HG02759 (cell line): ENCODE measurements around the gene EPHA3.
A peak's percentile ranks its signal among the peaks of the same experiment; 100 is the strongest.

Experiments used
- ATAC-seq: cut with Tn5 transposase; IDR thresholded peaks from one replicate; pipeline ENCODE4 v1.9.1; 2021; ENCODE audit warnings: mild to moderate bottlenecking, moderate library complexity; ENCODE audit not compliant: unreplicated experiment

The EPHA3 gene

DNA sequence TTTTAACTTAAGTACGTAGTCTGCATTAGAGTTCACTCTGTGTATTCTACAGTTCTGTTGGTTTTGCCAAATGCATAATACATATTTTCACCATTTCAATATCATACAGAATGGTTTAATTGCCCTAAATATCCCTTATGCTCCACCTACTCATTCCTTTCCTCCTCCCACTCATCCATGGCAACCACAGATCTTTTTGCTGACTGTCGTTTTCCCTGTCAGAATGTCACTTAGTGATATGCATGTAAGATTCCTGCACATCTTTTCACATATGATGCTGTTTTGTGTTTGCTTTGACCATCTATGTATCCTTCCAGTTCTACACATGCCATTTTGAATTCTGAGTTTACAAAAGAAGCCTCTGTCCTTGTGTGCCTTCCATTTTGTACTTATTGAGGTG lies 36.7 kb downstream of the EPHA3 start:
- ATAC-seq = no peak

DNA sequence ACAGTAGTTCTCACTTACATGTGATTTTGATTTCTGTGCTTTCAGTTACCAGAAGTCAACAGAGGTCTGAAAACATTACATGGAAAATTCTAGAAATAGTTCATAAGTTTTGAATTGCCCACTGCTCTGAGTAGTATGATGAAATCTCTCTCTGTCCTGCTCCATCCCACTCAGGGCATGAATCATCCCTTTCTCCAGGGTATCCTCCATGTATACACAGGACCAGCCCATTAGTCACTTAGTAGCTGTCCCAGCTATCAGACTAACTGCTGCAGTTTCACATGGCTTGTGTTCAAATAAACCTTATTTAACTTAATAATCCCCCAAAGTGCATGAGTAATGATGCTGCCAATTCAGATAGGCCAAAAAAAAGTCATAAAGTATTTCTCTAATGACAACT lies 38.6 kb downstream of the EPHA3 start:
- ATAC-seq = no peak

DNA sequence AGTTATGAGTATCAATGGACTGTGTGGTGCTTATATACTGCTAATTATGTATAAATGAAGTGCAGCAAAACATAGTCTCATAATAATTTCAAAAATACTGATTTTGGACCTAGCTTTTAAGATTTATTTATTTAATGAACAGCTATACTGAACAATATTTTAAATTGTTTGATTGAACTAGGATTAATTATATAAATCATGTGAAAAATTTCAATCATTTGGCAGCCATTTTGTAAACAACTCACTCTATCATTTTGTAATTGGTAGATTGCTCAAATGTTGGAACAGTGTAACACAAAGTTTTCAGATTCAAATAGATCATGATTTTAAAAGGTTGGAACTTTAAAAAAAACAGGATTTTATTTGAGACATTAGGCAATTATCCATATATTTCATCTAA lies 47.0 kb downstream of the EPHA3 start:
- no peak for ATAC-seq

DNA sequence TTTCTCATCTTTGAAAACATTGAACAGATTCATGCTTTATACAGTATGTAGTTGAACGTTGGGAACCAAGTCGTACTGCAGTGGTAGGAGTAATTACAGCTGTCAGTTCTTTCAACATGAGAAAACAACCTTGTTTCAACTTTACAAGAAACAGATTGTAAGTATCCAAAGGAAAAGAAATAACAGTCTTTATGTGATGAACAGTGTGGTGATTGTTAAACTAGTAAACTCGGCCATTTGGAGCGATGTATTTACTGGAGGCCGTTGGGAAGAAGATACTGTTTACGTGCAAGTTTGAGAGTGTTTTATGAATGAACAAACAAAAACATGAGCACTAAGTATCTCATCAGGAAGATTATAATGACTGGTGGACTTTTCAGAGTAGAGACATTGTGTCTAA lies 48.4 kb downstream of the EPHA3 start:
- no peak for ATAC-seq

DNA sequence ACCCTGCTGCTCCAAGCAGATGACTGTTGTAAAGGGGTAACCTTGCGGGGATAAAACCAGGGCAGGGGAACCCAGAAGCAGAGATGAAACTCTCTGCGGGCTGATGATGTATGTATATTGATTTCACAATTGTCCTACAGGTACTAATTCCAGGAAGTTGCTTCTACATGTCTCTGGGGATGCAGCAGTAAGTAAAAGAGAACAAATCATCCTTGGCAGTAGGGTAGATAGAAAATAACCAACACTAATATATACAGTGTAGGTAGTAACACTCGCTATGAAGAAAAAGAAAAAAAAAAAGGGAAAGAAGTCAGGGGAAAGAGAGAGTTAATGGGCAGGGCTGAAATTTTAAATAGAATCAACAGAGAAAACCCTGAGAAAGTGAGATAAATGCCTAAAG lies 50.2 kb downstream of the EPHA3 start:
- no peak for ATAC-seq

DNA sequence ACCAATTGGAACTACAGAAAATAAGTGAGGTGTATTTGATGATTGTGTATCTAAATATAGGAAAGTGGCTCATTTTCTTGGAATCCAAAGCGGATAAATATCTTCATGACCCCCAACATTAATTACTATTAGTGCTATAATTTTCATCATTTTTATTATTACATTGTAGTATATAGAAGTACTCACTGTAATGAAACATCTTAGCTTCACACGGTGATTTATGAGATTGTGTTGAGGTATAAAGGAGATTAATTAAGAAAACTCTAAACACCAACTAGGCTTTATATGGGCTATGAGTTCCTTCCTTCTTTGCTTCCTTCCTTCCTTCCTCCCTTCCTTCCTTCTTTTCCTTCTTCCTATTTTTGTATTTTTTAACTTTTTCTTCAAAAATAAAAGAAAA lies 52.2 kb downstream of the EPHA3 start:
- ATAC-seq = no peak

DNA sequence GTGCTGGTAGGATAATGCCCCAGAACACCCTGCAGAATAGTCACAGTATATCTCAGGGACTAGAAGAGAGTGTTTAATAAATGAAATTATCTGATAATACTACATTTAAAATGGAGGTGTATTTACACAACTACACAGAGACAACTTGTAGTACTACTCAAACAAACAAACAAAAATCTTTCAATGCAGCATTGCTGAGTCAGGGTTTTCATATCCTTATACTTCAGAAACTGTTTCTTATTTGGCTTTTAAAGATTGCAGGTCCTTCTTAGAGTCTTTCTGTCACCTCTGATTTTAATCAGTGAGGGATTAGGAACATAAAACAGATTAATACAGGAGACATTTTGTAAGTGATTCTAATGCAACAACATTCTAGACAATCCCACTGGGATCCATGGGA lies 57.4 kb downstream of the EPHA3 start:
- no peak for ATAC-seq

DNA sequence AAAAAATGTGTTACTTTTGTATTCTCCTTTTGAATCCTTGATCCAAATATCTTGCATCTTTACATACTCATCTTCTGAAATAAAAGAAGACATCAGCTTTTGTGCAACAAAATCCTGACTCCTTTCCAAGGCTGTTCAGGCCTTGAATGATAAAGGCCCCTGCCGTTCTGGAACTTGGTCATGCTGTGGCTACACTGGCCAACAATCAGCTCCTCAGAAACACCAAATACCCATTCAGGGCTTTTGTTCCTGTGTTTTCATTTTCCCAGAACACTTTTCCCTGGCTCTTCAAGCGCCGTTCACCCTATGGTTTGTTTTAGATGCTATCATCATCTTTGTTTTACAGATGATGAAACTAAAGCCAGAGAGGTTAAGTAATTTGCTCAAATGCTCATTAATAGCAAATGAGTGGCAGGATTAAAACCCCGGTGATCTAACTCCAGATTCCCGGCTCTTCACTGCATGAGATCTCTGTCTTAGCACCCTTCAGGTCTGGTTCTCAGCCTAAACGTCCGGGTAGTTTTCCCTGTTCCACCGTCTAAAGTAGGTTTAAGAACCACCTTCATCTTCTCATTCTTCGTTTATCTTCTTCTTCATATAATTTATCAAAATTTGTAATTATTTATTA lies 58.3 kb downstream of the EPHA3 start:
- ATAC-seq = no peak

DNA sequence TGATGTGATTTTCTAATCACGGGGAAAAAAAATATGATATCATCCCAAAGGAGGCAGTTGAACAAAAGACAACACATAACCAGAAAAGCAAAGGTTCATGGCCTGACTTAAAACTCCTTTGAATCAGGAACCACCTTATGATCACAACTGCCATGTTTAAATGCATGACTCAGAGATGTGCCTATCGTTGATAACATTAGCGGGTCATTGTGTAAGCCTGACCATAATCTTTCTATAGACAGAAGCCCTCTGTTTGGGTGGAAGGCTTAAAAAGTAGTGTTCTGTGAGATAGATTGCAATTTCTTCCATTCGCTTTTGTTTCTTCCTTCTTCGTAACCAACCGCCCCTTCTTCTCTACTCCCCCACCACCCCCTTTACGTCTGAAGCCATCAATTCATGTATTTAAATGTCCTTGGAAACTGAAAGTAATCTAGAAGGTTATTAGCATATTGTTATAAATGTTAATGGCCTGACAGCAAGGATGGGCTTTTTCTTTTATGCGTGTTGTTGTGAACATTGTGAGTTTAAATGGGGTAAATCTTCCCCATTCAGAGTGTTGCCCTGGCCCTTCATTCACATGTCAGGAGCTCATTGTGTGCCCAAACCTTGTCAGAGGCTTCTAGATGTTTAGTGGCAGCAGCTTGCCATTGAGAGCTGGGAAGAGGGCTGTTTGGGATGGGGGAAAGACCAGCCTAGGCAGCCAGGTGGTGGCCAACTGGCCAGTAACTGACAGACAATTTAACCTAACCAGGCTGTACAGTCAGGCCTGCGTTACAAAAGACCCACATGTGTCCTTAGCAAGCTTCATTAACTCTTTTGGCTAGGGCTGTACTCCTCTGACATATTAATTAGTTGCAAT lies 64.5 kb downstream of the EPHA3 start:
- ATAC-seq = no peak

DNA sequence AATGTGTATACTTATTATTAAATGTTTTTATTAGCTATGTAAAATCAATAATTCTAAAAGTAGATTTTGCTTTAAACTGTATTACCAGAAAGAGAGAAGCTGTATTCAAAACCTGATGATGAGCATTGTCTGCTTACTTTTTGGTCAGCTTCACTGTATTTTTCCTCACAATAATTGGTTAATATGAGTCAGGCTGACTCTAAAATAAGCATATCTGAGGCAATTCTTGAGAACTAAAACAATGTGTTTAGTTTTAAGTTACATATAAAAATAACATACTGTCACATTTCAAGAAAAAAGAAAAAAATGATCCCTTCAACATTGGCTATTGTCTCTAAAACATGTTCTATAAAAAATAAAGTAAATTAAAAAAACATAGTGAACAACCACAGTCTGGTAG lies 66.1 kb downstream of the EPHA3 start:
- ATAC-seq = no peak

DNA sequence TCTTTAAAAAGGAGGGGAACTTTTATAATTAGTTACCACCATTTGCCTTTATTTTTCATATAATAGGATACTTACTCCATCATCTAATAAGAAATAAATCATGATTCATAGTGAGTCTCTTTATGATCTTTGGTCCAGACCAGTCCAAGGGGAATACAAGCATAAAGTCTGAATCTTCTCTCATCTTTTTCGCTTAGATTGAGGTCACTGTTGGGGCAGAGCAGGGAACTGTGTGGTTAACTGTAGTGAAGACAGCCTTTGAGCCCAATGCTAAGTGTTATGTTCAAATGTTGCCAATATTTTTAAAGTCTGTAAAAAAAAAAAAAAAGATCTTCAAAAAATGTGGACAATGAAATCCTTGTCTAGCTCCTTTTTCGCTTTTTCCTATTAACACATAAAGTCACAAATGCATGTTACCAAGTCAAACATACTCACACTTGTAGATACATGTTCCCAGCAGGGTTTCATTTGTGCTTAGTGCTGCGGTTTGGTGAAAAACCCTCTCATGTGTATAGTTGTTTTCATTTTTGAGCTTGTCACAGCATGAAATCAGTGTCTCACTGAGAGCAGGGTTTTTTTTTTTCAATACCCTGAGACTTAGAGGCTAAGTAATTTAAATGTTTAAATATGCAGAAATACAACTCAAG lies 72.1 kb downstream of the EPHA3 start:
- peak; percentile 59 for ATAC-seq

DNA sequence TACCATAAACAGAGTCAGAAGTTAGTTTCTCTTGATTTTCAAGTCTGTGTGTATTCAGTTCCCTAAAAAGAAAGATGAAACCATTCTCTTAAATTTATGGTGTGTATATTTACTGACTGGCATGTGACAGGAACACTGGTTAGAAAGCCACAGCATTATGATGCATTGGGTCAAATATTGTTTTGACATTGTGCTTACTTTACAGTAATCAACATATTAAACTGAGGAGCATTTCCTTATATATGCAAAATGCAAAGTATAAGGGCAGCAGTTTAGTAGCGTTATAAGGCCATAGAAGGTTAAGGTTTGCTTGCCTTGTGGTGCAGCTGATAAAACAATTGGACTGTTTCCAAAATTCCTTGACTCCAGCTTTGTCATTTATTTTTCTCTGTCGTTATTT lies 72.9 kb downstream of the EPHA3 start:
- ATAC-seq = no peak

DNA sequence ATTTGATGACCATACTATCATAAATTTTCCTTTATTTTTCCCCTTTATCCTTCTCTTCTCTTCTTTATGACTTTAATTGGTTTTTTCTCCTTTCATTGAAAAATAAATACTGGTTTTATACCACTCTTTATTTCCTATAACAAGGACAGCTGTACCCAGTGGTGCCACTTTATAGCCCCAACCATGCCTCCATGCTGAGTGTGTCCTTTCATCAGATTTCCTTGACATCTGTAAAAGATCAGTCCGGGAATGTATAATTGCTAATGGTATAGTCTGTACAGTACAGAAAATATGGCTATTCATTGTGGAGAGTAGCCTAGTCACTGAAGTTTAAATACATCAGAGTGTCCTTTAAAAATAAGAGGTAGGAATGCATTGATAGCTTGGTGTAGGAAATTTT lies 74.6 kb downstream of the EPHA3 start:
- no peak for ATAC-seq

DNA sequence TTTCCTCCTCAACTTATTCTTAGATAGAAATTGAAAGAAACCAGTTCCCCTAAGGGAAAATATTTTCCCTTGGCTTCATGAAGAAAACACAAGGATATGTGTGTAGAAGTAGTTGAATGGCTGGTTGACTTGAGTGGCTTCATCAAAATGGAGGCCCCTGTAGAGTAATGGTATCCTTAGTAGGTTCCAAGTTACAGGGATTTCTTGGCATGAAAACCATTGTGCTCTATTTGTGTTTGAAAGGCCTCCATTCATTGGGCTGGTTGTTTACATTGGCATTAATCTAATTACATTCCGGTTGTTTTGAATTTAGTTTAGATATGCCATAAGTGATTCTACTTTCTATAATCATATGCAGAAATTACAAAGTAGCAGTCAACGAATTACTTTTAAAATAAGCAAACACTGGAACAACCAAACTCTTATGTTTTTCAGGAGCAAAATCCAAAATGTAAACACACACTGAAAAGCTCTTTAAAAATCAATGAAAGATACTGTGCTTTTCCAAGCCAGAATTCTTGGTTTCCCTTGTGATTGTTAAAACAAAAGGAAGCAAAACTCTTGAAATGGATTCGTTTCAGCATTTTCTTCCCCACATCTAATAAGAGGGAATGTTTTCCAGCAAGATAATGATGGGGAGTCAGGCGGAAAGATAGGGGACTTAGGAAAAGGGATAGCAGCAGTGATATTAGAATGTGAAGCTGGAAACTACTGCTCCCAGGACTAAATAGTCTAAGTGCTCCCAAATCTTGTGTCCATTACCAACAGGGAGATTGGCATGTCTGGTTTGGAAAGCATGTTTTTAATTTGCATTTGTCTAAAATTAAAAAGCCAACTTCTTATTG lies 77.0 kb downstream of the EPHA3 start:
- no peak for ATAC-seq

DNA sequence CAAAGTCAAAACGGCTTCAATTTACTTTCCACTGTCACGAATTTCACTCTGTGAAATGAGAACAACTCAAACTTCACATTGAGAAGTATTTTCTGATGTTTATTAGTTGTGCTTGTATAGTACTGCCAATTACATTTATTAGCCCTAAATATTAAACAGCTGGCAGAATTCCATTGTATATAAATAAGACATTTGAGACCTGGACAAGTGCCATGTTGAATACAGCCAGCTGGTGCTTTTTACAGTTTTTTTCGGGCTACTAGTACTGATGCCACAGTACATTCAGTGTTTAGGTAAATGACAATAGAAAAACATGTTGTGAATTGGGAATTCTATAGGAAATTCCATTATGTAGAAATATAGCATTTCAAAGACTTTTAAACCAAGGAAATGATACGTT lies 79.0 kb downstream of the EPHA3 start:
- no peak for ATAC-seq

DNA sequence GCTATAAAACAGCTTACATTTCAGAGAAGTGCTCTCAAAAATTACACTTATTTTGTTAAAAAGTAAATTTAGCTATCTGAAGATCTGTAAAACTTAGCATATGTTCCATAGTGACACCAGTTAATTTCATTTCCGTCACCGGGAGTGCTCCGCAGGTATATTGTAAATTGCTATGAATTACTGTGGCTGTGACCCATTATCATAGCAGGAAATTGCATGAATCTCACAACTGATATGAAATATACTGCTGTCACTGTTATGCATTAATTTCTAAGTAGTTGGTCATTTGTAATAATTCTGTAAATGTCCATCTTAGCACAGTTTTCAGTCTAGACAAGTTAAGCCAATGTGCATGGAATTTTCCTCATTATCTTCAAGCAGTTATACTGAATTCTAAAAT lies 91.2 kb downstream of the EPHA3 start:
- ATAC-seq = no peak

DNA sequence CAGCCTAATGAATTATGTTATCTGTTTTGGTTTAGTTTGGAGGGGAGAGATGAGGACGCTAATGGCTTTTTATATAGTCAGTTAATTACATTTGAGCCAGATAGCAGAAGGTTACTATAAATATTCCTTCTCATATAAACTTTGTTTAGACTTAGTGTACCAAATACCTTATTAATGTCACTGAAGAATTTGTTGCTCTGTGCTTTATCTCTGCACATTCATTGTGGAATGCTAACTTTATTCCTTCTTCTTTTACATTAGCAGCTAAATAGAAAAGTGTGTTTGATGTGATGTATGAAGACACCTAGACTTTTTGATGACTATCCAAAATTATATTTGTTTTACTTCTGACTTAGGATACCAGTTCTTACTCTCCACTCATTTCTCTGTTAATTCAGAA lies 105.2 kb downstream of the EPHA3 start:
- ATAC-seq = no peak

DNA sequence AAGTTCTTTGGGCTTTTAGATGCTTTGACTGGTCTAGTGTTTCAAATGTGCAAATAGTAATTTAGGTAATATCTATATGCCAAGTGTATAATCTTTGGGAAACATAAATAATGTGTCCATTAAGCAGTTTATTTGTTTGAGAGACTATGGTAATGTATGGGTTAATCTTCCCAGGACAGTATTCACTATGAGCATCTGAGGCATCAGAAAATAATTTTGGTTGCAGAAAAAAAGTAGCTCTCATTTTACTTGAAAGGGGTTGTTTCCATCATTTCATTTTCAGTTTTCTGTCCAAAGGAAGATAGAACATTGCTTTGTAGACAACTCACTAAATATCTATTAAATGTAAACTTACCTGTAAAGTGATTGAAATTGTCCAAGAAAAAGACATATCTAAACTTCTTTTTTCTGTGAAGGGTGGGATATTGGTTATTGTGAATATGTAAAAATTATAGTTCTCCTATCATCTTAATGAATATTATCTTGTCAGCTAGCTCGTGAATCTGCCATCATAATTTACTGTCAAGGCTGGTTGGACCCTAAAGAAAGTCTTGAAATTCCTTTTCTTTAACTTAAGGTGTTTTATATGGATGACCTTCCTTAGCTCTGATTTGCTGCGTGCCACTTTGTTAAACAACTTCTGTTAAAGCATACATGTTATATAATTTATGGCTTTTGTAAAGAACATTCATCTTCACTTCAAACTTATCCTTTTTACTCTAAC lies 108.8 kb downstream of the EPHA3 start:
- no peak for ATAC-seq

DNA sequence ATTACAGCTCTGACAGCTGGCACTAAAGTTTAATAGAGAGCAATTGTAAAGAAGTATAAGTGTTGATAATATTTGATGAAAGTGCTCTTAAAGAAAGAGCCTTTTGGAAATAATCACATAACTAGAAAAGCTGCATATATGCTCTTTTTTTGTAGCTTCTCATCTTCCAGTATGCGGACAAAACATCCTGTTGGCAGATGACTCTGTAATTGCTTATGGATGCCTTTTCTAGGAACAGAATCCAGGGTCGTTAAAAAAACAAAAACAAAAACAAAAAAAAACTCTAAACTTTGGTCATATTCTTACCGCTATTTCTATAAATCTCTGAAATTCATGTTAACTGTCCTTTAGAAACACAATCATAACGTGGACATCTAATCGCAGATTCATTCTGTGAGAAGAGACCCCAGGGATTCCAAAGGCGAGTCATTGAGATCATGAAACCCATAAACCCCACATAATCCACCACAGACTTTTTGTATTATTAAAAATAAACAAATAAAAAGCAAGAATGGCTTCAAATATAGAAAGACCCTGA lies 109.8 kb downstream of the EPHA3 start:
- ATAC-seq = no peak

DNA sequence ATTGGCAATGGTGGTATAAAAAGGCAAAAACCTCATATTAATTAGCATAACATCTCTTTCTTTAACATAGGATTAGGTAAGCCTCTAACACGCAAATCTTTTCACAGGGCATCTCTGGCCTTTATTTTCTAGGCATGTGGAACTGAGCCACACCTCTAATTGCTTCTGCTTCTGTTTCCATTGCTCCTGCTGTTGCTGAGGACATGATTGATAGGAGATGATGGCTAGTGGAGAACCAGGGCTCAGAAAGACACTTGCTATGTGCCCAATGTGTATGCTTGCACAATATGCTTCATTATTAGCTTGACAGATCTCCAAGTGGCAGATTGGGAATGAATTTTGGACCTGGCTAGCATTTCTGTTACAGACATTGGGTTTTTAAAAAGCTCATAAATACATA lies 114.5 kb downstream of the EPHA3 start:
- no peak for ATAC-seq
